ENCODE results near the gene KLHDC1. TPM values are rescaled to one million over a fixed set of nuclear protein-coding genes. Genes with fewer than 3 reads are reported as not detected.

The KLHDC1 gene
- total and polyA plus RNA-seq, 10 donors = 3.1 to 12.8 (median 8.7) TPM

- no peak for TF ChIP-seq CTCF (IDR thresholded peaks at IDR 0.05 in 8 of 11, conservative IDR thresholded peaks at IDR 0.05 in 3 of 11)
- TF ChIP-seq POLR2AphosphoS5 (IDR thresholded peaks at IDR 0.05) = no peak
- TF ChIP-seq POLR2A (IDR thresholded peaks at IDR 0.05) = no peak
- intact Hi-C loops (cut with DNase I; ENCODE audit: low total_unique reads) = no loop called here
- no peaks in the 10 kb centered on the region for H3K4me1 ChIP-seq
- H3K27ac ChIP-seq = no peak overlapping the region
- no peak overlapping the region for H3K4me3 ChIP-seq
- no peaks in the 10 kb centered on the region for H3K27me3 ChIP-seq (replicated peaks in 1 of 7)
- H3K9me3 ChIP-seq = no peaks in the 10 kb centered on the region
- WGBS, 5 donors = 76 to 93% (median 84%) methylated on average over 5 of the region's 5 CpGs
- no peak for DNase-seq
- H3K36me3 ChIP-seq = peaks cover 0 to 17% (median 4%) of the 10 kb centered on the region in 6 donors
Measured at GRCh38 chr14:49754570-49755097, 61.7 kb downstream of the KLHDC1 start.

GRCh38 chr14:49755378-49755777 lies 62.5 kb downstream of the KLHDC1 start:
- Histone ChIP-seq H3K27me3 (replicated peaks in 1 of 7) (no peaks in the 10 kb centered on the region), H3K27ac (no peak overlapping the region), H3K9me3 (no peaks in the 10 kb centered on the region), H3K4me3 (no peak overlapping the region), H3K4me1 (no peaks in the 10 kb centered on the region), H3K36me3 (peaks cover 0 to 13% (median 4%) of the 10 kb centered on the region in 6 donors)
- intact Hi-C loops (cut with DNase I; ENCODE audit: low total_unique reads) = no loop called here
- no peak for TF ChIP-seq POLR2AphosphoS5 (IDR thresholded peaks at IDR 0.05)
- TF ChIP-seq CTCF (IDR thresholded peaks at IDR 0.05 in 8 of 11, conservative IDR thresholded peaks at IDR 0.05 in 3 of 11) = no peak
- no peak for TF ChIP-seq POLR2A (IDR thresholded peaks at IDR 0.05)
- 79 to 87% (median 86%) methylated on average over 3 of the region's 3 CpGs for WGBS, 5 donors
- DNase-seq = no peak

- Histone ChIP-seq H3K36me3 (no peaks in the 10 kb centered on the region), H3K4me1 (peaks cover 3 to 5% (median 4%) of the 10 kb centered on the region in 6 donors), H3K27me3 (replicated peaks in 1 of 7) (no peaks in the 10 kb centered on the region), H3K9me3 (no peaks in the 10 kb centered on the region), H3K27ac (no peak overlapping the region), H3K4me3 (no peak overlapping the region)
- WGBS, 5 donors = 88 to 92% (median 90%) methylated on average over 6 of the region's 6 CpGs
- no peak for DNase-seq
- intact Hi-C loops (cut with DNase I; ENCODE audit: low total_unique reads) = loop anchor here (10.0 kb wide), 2 partner anchors 67 to 127 kb away; partner anchors contain the start of genes DNAAF2 and KLHDC1
- TF ChIP-seq POLR2AphosphoS5 (IDR thresholded peaks at IDR 0.05) (no peak), CTCF (IDR thresholded peaks at IDR 0.05 in 8 of 11, conservative IDR thresholded peaks at IDR 0.05 in 3 of 11) (no peak), POLR2A (IDR thresholded peaks at IDR 0.05) (no peak)
Measured at GRCh38 chr14:49761839-49762551, 69.1 kb downstream of the KLHDC1 start.

GRCh38 chr14:49766839-49767238 lies 73.9 kb downstream of the KLHDC1 start:
- H3K27ac ChIP-seq = peak overlapping the region; percentile 89 to 100 (median 98)
- H3K4me1 ChIP-seq = peaks cover 16 to 41% (median 30%) of the 10 kb centered on the region in 6 donors
- DNase-seq = no peak
- H3K4me3 ChIP-seq = peak overlapping the region in 6 of 8 donors; percentile 68 to 89 (median 82)
- no peak for TF ChIP-seq POLR2A (IDR thresholded peaks at IDR 0.05)
- TF ChIP-seq CTCF (IDR thresholded peaks at IDR 0.05 in 8 of 11, conservative IDR thresholded peaks at IDR 0.05 in 3 of 11) = no peak
- no peak for TF ChIP-seq POLR2AphosphoS5 (IDR thresholded peaks at IDR 0.05)
- H3K36me3 ChIP-seq = peaks cover 0 to 5% (median 0%) of the 10 kb centered on the region in 6 donors
- intact Hi-C loops (cut with DNase I; ENCODE audit: low total_unique reads) = loop anchor here (10.0 kb wide), 2 partner anchors 72 to 132 kb away; partner anchors contain the start of genes DNAAF2 and KLHDC1
- 87 to 95% (median 90%) methylated on average over 10 of the region's 10 CpGs for WGBS, 5 donors
- no peaks in the 10 kb centered on the region for H3K9me3 ChIP-seq
- H3K27me3 ChIP-seq (replicated peaks in 1 of 7) = no peaks in the 10 kb centered on the region
